Measurements from ENCODE around the gene AOX1. TPM values are rescaled to one million over a fixed set of nuclear protein-coding genes. Genes with fewer than 3 reads are reported as not detected.
"Not testable (repeated sequence)": the region's sequence is repeated elsewhere in the genome, so short reads cannot be mapped to it uniquely, and the experiment has no call there.

The AOX1 gene
- polyA plus RNA-seq, 3 donors: 1.7 to 2.4 (median 2.1) TPM

GRCh38 chr2:200596774-200597570, 11.2 kb downstream of the AOX1 start:
- peak in 1 of 11 donors; percentile 11 for DNase-seq (ENCODE audit: extremely low read depth in 1 of 11, low read depth in 9 of 11, low spot score in 4 of 11)

- DNase-seq (ENCODE audit: extremely low read depth in 1 of 11, low read depth in 9 of 11, low spot score in 4 of 11): no peak
Observed at GRCh38 chr2:200599206-200599605, 13.4 kb downstream of the AOX1 start.

GRCh38 chr2:200600549-200601225, 14.9 kb downstream of the AOX1 start:
- DNase-seq (ENCODE audit: extremely low read depth in 1 of 11, low read depth in 9 of 11, low spot score in 4 of 11): no peak

- no peak for DNase-seq (ENCODE audit: extremely low read depth in 1 of 11, low read depth in 9 of 11, low spot score in 4 of 11)
Observed at GRCh38 chr2:200602584-200602983, 16.8 kb downstream of the AOX1 start.

- DNase-seq (ENCODE audit: extremely low read depth in 1 of 11, low read depth in 9 of 11, low spot score in 4 of 11): no peak
Observed at GRCh38 chr2:200603972-200604371, 18.2 kb downstream of the AOX1 start.

GRCh38 chr2:200604571-200605255, 18.9 kb downstream of the AOX1 start:
- no peak for DNase-seq (ENCODE audit: extremely low read depth in 1 of 11, low read depth in 9 of 11, low spot score in 4 of 11)

GRCh38 chr2:200608341-200609027, 22.7 kb downstream of the AOX1 start:
- DNase-seq (ENCODE audit: extremely low read depth in 1 of 11, low read depth in 9 of 11, low spot score in 4 of 11): no peak

GRCh38 chr2:200609028-200609614, 23.3 kb downstream of the AOX1 start:
- no peak for DNase-seq (ENCODE audit: extremely low read depth in 1 of 11, low read depth in 9 of 11, low spot score in 4 of 11)

GRCh38 chr2:200610217-200610616, 24.4 kb downstream of the AOX1 start:
- not testable (repeated sequence) for DNase-seq (ENCODE audit: extremely low read depth in 1 of 11, low read depth in 9 of 11, low spot score in 4 of 11)

GRCh38 chr2:200613692-200614091, 27.9 kb downstream of the AOX1 start:
- no peak for DNase-seq (ENCODE audit: extremely low read depth in 1 of 11, low read depth in 9 of 11, low spot score in 4 of 11)

GRCh38 chr2:200614249-200614648, 28.4 kb downstream of the AOX1 start:
- DNase-seq (ENCODE audit: extremely low read depth in 1 of 11, low read depth in 9 of 11, low spot score in 4 of 11): no peak

- DNase-seq (ENCODE audit: extremely low read depth in 1 of 11, low read depth in 9 of 11, low spot score in 4 of 11): no peak
Observed at GRCh38 chr2:200615247-200615646, 29.4 kb downstream of the AOX1 start.

- DNase-seq (ENCODE audit: extremely low read depth in 1 of 11, low read depth in 9 of 11, low spot score in 4 of 11): no peak
Observed at GRCh38 chr2:200616193-200616592, 30.4 kb downstream of the AOX1 start.

- no peak for DNase-seq (ENCODE audit: extremely low read depth in 1 of 11, low read depth in 9 of 11, low spot score in 4 of 11)
Observed at GRCh38 chr2:200616656-200617055, 30.8 kb downstream of the AOX1 start.

GRCh38 chr2:200617156-200618053, 31.6 kb downstream of the AOX1 start:
- DNase-seq (ENCODE audit: extremely low read depth in 1 of 11, low read depth in 9 of 11, low spot score in 4 of 11): no peak

GRCh38 chr2:200618054-200618419, 32.2 kb downstream of the AOX1 start:
- DNase-seq (ENCODE audit: extremely low read depth in 1 of 11, low read depth in 9 of 11, low spot score in 4 of 11): no peak

GRCh38 chr2:200618590-200619021, 32.8 kb downstream of the AOX1 start:
- peak in 1 of 11 donors; percentile 13 for DNase-seq (ENCODE audit: extremely low read depth in 1 of 11, low read depth in 9 of 11, low spot score in 4 of 11)

- no peak for DNase-seq (ENCODE audit: extremely low read depth in 1 of 11, low read depth in 9 of 11, low spot score in 4 of 11)
Observed at GRCh38 chr2:200619279-200619678, 33.5 kb downstream of the AOX1 start.
